HL-60 (cell line): ENCODE data around the gene USF1.

Experiments
- DNase-seq, 2 experiments: peaks; one replicate each; pipeline ENCODE4 v3.0.0-alpha.2; 2010 to 2020; ENCODE audit warnings: low read depth in 1 of 2, low spot score in 1 of 2
- H3K27ac ChIP-seq: fragments of 250-450 bp; sonication (Bioruptor Pico); replicated peaks from 2 replicates; pipeline ENCODE4 v1.5.1; 2020; ENCODE audit warnings: mild to moderate bottlenecking, moderate library complexity
- H3K27me3 ChIP-seq: fragments of 250-450 bp; sonication (Bioruptor Pico); 2 replicates; pipeline ENCODE4 v1.5.1; 2021; ENCODE audit warnings: mild to moderate bottlenecking, moderate library complexity; ENCODE audit not compliant: insufficient read depth, poor library complexity, severe bottlenecking
- H3K4me3 ChIP-seq: replicated peaks from 2 replicates; pipeline ENCODE4 v1.5.1; 2011; ENCODE audit warnings: mild to moderate bottlenecking, control low read depth, low read length; ENCODE audit not compliant: insufficient read depth
- CTCF ChIP-seq: IDR thresholded peaks from one replicate; pipeline ENCODE4 v1.5.1; 2011; ENCODE audit warnings: low read length, control low read depth, inconsistent platforms; ENCODE audit not compliant: insufficient read depth
- GABPA ChIP-seq: IDR thresholded peaks from 2 replicates; pipeline ENCODE4 v1.6.1; 2012; ENCODE audit warnings: low read depth
- POLR2AphosphoS5 ChIP-seq: IDR thresholded peaks from 2 replicates; pipeline ENCODE4 v1.6.1; 2012; ENCODE audit warnings: low read depth
- REST ChIP-seq: IDR thresholded peaks from 2 replicates; pipeline ENCODE4 v1.6.1; 2012; ENCODE audit warnings: low read depth; ENCODE audit not compliant: insufficient replicate concordance
- SPI1 ChIP-seq: IDR thresholded peaks from 2 replicates; pipeline ENCODE4 v1.6.1; 2012; ENCODE audit warnings: low read depth, mild to moderate bottlenecking, borderline replicate concordance

Gene USF1

GRCh38 chr1:161047436-161048420 lies 2.0 kb upstream of the USF1 start:
- H3K4me3 ChIP-seq = no peak overlapping the region
- H3K27me3 ChIP-seq = no peaks in the 10 kb centered on the region
- DNase-seq = no peak
- peak overlapping the region; percentile 98 for H3K27ac ChIP-seq
- TF ChIP-seq POLR2AphosphoS5 (0 out of 2 replicates have a peak, but pooled peaks have one; percentile 43), CTCF (no peak)

GRCh38 chr1:161046605-161047228 lies 940 bp upstream of the USF1 start:
- peak; percentile 30 to 61 for DNase-seq
- Histone ChIP-seq H3K4me3 (peak overlapping the region; percentile 86), H3K27ac (peak overlapping the region; percentile 98)

GRCh38 chr1:161044908-161045735 lies 655 bp downstream of the USF1 start:
- DNase-seq = peak; percentile 73 to 89
- H3K27me3 ChIP-seq = no peaks in the 10 kb centered on the region
- peak overlapping the region; percentile 98 for H3K27ac ChIP-seq
- H3K4me3 ChIP-seq = peak overlapping the region; percentile 86
- TF ChIP-seq POLR2AphosphoS5 (peak; percentile 48; the same call in 1 of the 2 replicates), REST (no peak), GABPA (peak; percentile 9; the same call in 1 of the 2 replicates), CTCF (no peak), SPI1 (peak; percentile 93)

More at GRCh38 chr1:161046605-161047228, 940 bp upstream of the USF1 start:
- no peaks in the 10 kb centered on the region for H3K27me3 ChIP-seq
- TF ChIP-seq SPI1 = peak; percentile 37; the same call in 1 of the 2 replicates
- TF ChIP-seq GABPA = no peak

- H3K27me3 ChIP-seq = no peaks in the 10 kb centered on the region
- peak overlapping the region; percentile 98 for H3K27ac ChIP-seq
- DNase-seq = peak in 1 of 2 experiments; percentile 37
- H3K4me3 ChIP-seq = peak overlapping the region; percentile 86
- TF ChIP-seq CTCF (no peak), REST (no peak), GABPA (no peak), SPI1 (no peak), POLR2AphosphoS5 (no peak)
Measured at GRCh38 chr1:161044535-161044907, 1.3 kb downstream of the USF1 start.
